H1 (cell line): ENCODE data around the gene KLKB1. TPM values are rescaled to one million over a fixed set of nuclear protein-coding genes. Genes with fewer than 3 reads are reported as not detected.

ENCODE experiments used
- CTCF ChIA-PET: fragments of 300-600 bp; sonication (Branson Sonifier 250); formaldehyde crosslinking; loops from one replicate; lab custom pipeline; 2021; ENCODE audit not compliant: partially characterized antibody; lab: Charles Lee
- POLR2A ChIA-PET: fragments of 300-600 bp; sonication (Branson Sonifier 250); formaldehyde crosslinking; loops from one replicate; lab custom pipeline; 2021; ENCODE audit warnings: inconsistent platforms; ENCODE audit not compliant: partially characterized antibody; lab: Charles Lee
- DNase-seq, 2 experiments: peaks; one replicate each; pipeline versions ENCODE4 v3.0.0 to v3.0.0-alpha.2; 2010 to 2022; ENCODE audit warnings: low spot score in 2 of 2, low read depth in 1 of 2, mixed read lengths in 1 of 2
- FAIRE-seq: peaks from 2 replicates; lab custom pipeline; 2011; peaks lifted over from hg19 to GRCh38; lab: Jason Lieb, UNC
- H2AFZ ChIP-seq: 2 replicates; pipeline ENCODE4 v1.8.1; 2012; ENCODE audit warnings: low read length, inconsistent platforms
- H2AK5ac ChIP-seq: 2 replicates; pipeline ENCODE4 v1.6.1; 2013; ENCODE audit warnings: low read depth, low read length
- H2BK120ac ChIP-seq: replicated peaks from 2 replicates; pipeline ENCODE3; 2013; ENCODE audit warnings: low read depth, low read length, inconsistent platforms
- H2BK12ac ChIP-seq: 2 replicates; pipeline ENCODE4 v1.6.1; 2013; ENCODE audit warnings: low read depth, low read length
- H2BK15ac ChIP-seq: 2 replicates; pipeline ENCODE4 v1.6.1; 2013; ENCODE audit warnings: low read length
- H2BK20ac ChIP-seq: 2 replicates; pipeline ENCODE4 v1.6.1; 2013; ENCODE audit warnings: low read length
- H2BK5ac ChIP-seq: 2 replicates; pipeline ENCODE4 v1.6.1; 2013; ENCODE audit warnings: low read depth, low read length
- H3K14ac ChIP-seq: 2 replicates; pipeline ENCODE4 v1.6.1; 2013; ENCODE audit warnings: inconsistent platforms; ENCODE audit not compliant: insufficient read length
- H3K18ac ChIP-seq: 2 replicates; pipeline ENCODE4 v1.6.1; 2013; ENCODE audit warnings: low read length; ENCODE audit errors: extremely low read depth
- H3K23ac ChIP-seq: 2 replicates; pipeline ENCODE4 v1.6.1; 2013; ENCODE audit warnings: inconsistent platforms; ENCODE audit not compliant: insufficient read length
- H3K23me2 ChIP-seq: 2 replicates; pipeline ENCODE4 v1.6.1; 2013; ENCODE audit warnings: low read depth, low read length
- H3K27ac ChIP-seq: 2 replicates; pipeline ENCODE4 v1.6.1; 2011; ENCODE audit warnings: low read depth, low read length, inconsistent platforms
- H3K27me3 ChIP-seq, 4 experiments: replicated peaks in 1 of 4; 1 replicate in 1 of 4; 2 replicates in 3 of 4; pipeline versions ENCODE4 v1.6.1 to v1.8.1; 2011 to 2013; ENCODE audit warnings: low read length in 3 of 4, mild to moderate bottlenecking in 3 of 4, inconsistent platforms in 2 of 4, mixed read lengths in 2 of 4, moderate library complexity in 1 of 4; ENCODE audit not compliant: control insufficient read depth in 3 of 4, insufficient read depth in 3 of 4; ENCODE audit errors: extremely low read depth in 1 of 4
- H3K36me3 ChIP-seq, 4 experiments: 2 replicates each; pipeline versions ENCODE4 v1.6.1 to v1.8.1; 2011 to 2013; ENCODE audit warnings: mild to moderate bottlenecking in 4 of 4, low read length in 3 of 4, moderate library complexity in 2 of 4, control low read depth in 1 of 4, inconsistent platforms in 1 of 4; ENCODE audit not compliant: insufficient read depth in 4 of 4, control insufficient read depth in 2 of 4
- H3K4ac ChIP-seq: replicated peaks from 2 replicates; pipeline ENCODE3; 2013; ENCODE audit warnings: low read length, low read depth, mixed read lengths, inconsistent platforms; ENCODE audit not compliant: insufficient read length
- H3K4me1 ChIP-seq, 4 experiments: replicated peaks in 1 of 4; 1 replicate in 1 of 4; 2 replicates in 3 of 4; pipeline versions ENCODE4 v1.6.1 to v1.8.1; 2011 to 2013; ENCODE audit warnings: low read length in 3 of 4, inconsistent platforms in 2 of 4, mixed read lengths in 1 of 4; ENCODE audit not compliant: insufficient read depth in 4 of 4, control insufficient read depth in 3 of 4
- H3K4me2 ChIP-seq, 2 experiments: 2 replicates each; pipeline versions ENCODE4 v1.6.1 to v1.8.1; 2011 to 2013; ENCODE audit warnings: low read depth in 2 of 2, low read length in 2 of 2, control low read depth in 1 of 2, inconsistent platforms in 1 of 2, mild to moderate bottlenecking in 1 of 2; ENCODE audit not compliant: insufficient read depth in 1 of 2
- H3K4me3 ChIP-seq, 4 experiments: fragments of 200-600, 300-600 bp in 1 of 4; sonication (generic), shearing (Covaris generic), sonication (Bioruptor Twin) in 1 of 4; 2 replicates each; pipeline versions ENCODE4 v1.5.1 to v1.8.1; 2011 to 2016; ENCODE audit warnings: low read length in 4 of 4, low read depth in 3 of 4, control low read depth in 2 of 4, inconsistent platforms in 2 of 4, mild to moderate bottlenecking in 2 of 4, mixed read lengths in 1 of 4, moderate library complexity in 1 of 4; ENCODE audit not compliant: insufficient read depth in 2 of 4; ENCODE audit errors: extremely low read depth in 1 of 4
- H3K56ac ChIP-seq: replicated peaks from 2 replicates; pipeline ENCODE3; 2013; ENCODE audit warnings: low read depth, mild to moderate bottlenecking, mixed read lengths, low read length, inconsistent platforms; ENCODE audit not compliant: insufficient read length
- H3K79me1 ChIP-seq: 2 replicates; pipeline ENCODE4 v1.6.1; 2013; ENCODE audit warnings: low read depth, low read length, control low read depth
- H3K79me2 ChIP-seq, 2 experiments: 2 replicates each; pipeline versions ENCODE4 v1.6.1 to v1.8.1; 2012 to 2013; ENCODE audit warnings: low read length in 2 of 2, mild to moderate bottlenecking in 2 of 2, inconsistent platforms in 1 of 2; ENCODE audit not compliant: insufficient read depth in 2 of 2, control insufficient read depth in 1 of 2
- H3K9ac ChIP-seq, 4 experiments: replicated peaks in 1 of 4; 1 replicate in 1 of 4; 2 replicates in 3 of 4; pipeline versions ENCODE4 v1.6.1 to v1.8.1; 2011 to 2013; ENCODE audit warnings: low read depth in 3 of 4, low read length in 3 of 4, control low read depth in 2 of 4, mild to moderate bottlenecking in 2 of 4, moderate library complexity in 2 of 4, inconsistent platforms in 1 of 4; ENCODE audit errors: extremely low read depth in 1 of 4
- H3K9me3 ChIP-seq, 2 experiments: 2 replicates each; pipeline versions ENCODE4 v1.6.1 to v1.8.1; 2012 to 2013; ENCODE audit warnings: mild to moderate bottlenecking in 2 of 2, moderate library complexity in 2 of 2, control low read depth in 1 of 2, inconsistent platforms in 1 of 2, low read depth in 1 of 2, low read length in 1 of 2, mixed read lengths in 1 of 2; ENCODE audit not compliant: insufficient read depth in 2 of 2
- H4K20me1 ChIP-seq, 2 experiments: replicated peaks in 1 of 2; 2 replicates each; pipeline versions ENCODE3 to v1.8.1; 2011 to 2013; ENCODE audit warnings: inconsistent platforms in 2 of 2, low read length in 2 of 2, mild to moderate bottlenecking in 1 of 2; ENCODE audit not compliant: insufficient read depth in 2 of 2, control insufficient read depth in 1 of 2
- H4K5ac ChIP-seq: 2 replicates; pipeline ENCODE4 v1.6.1; 2013; ENCODE audit warnings: low read length, low read depth, mixed read lengths, inconsistent platforms; ENCODE audit not compliant: insufficient read length
- H4K8ac ChIP-seq: 2 replicates; pipeline ENCODE4 v1.8.0; 2013; ENCODE audit warnings: mild to moderate bottlenecking, moderate library complexity, low read length, inconsistent platforms; ENCODE audit not compliant: insufficient read depth; ENCODE audit errors: extremely low read depth
- H4K91ac ChIP-seq: replicated peaks from 2 replicates; pipeline ENCODE3; 2013; ENCODE audit warnings: low read length, mixed read lengths, inconsistent platforms; ENCODE audit not compliant: insufficient read length
- BCL11A ChIP-seq, 2 experiments: IDR thresholded peaks; one replicate each; pipeline ENCODE4 v1.6.1; 2011; ENCODE audit warnings: low read depth in 2 of 2, low read length in 2 of 2, mild to moderate bottlenecking in 2 of 2
- EP300 ChIP-seq, 2 experiments: IDR thresholded peaks; 1 replicate in 1 of 2; 2 replicates in 1 of 2; pipeline ENCODE4 v1.6.1; 2011 to 2012; ENCODE audit warnings: low read depth in 2 of 2, low read length in 2 of 2, mild to moderate bottlenecking in 2 of 2, borderline replicate concordance in 1 of 2, inconsistent platforms in 1 of 2, moderate library complexity in 1 of 2
- JUND ChIP-seq: IDR thresholded peaks from 2 replicates; pipeline ENCODE4 v1.6.1; 2011; ENCODE audit warnings: mild to moderate bottlenecking, improper control_type of control experiment, low read length
- NANOG ChIP-seq: IDR thresholded peaks from 2 replicates; pipeline ENCODE4 v1.6.1; 2011; ENCODE audit warnings: low read length, low read depth, mild to moderate bottlenecking, inconsistent platforms; ENCODE audit not compliant: insufficient read depth, poor library complexity, severe bottlenecking
- RFX5 ChIP-seq: IDR thresholded peaks from 2 replicates; pipeline ENCODE4 v1.6.1; 2011; ENCODE audit warnings: low read depth, low read length, improper control_type of control experiment, borderline replicate concordance
- RNF2 ChIP-seq: fragments of 200-900, 300-1000 bp; sonication (generic); IDR thresholded peaks from 2 replicates; pipeline ENCODE4 v1.7.1; 2016; ENCODE audit warnings: borderline replicate concordance, low read depth, mild to moderate bottlenecking, antibody characterized with exemption, low read length; ENCODE audit not compliant: poor library complexity, severe bottlenecking; ENCODE audit errors: missing control alignments
- SIN3A ChIP-seq, 2 experiments: IDR thresholded peaks in 1 of 2; conservative IDR thresholded peaks in 1 of 2; 2 replicates each; pipeline ENCODE4 v1.6.1; 2011 to 2012; ENCODE audit warnings: low read length in 2 of 2, improper control_type of control experiment in 1 of 2, low read depth in 1 of 2, mild to moderate bottlenecking in 1 of 2
- SIX5 ChIP-seq: IDR thresholded peaks from 2 replicates; pipeline ENCODE4 v1.6.1; 2011; ENCODE audit warnings: mild to moderate bottlenecking, low read depth, low read length
- SP1 ChIP-seq: IDR thresholded peaks from 2 replicates; pipeline ENCODE4 v1.6.1; 2011; ENCODE audit warnings: low read depth, low read length
- WGBS, 2 experiments: shearing (Covaris generic) in 1 of 2; methylation state at CpG; one replicate each; pipeline versions ENCODE4 v1.1.6 to v1.1.7; 2013 to 2015; ENCODE audit warnings: low lambda C conversion rate in 2 of 2, mixed read lengths in 2 of 2, inconsistent platforms in 1 of 2, low coverage in 1 of 2, missing lambda C conversion rate in 1 of 2; ENCODE audit not compliant: insufficient replicate concordance in 2 of 2, insufficient coverage in 1 of 2, insufficient read length in 1 of 2; ENCODE audit errors: extremely low coverage in 1 of 2, missing lambda C conversion rate in 1 of 2; 5-methylcytosine and 5-hydroxymethylcytosine counted together
- polyA plus RNA-seq, 7 experiments: library from polyadenylated mRNA; depleted of rRNA in 3 of 7; stranded (reverse) in 5 of 7; unstranded in 2 of 7; fragments of >200 nt in 5 of 7; fragments of 200-250 nt in 2 of 7; gene quantifications; 1 replicate in 5 of 7; 2 replicates in 1 of 7; 4 replicates in 1 of 7; pipeline versions ENCODE4 v1.2.1 to v1.2.3, GENCODE V29; 2011 to 2013; ENCODE audit warnings: missing spikeins in 2 of 7, mixed read lengths in 2 of 7
- total RNA-seq: library from RNA; stranded (reverse); fragmentation: NEBNext Ultra II Directional; extraction: Animal tissue kit (Norgen Biotek cat#: 25700); gene quantifications from 2 replicates; pipeline ENCODE4 v1.2.1, GENCODE V29; 2021

KLKB1 gene
- total and polyA plus RNA-seq, 2 of the 8 experiments (the other 6 are each of a cell fraction or from before 2014, with no cell fraction given), result 12.0 to 20.9 TPM

GRCh38 chr4:186248643-186249042 lies 21.3 kb downstream of the KLKB1 start:
- H3K27ac ChIP-seq, result no peak overlapping the region
- WGBS, 2 experiments, result 5% methylated on average over 1 of the region's 1 CpG; no CpG with 5 or more reads in 1 of the 2 experiments
- FAIRE-seq, result peak; percentile 87
- TF ChIP-seq RFX5 (no peak), NANOG (peak; percentile 55), RNF2 (no peak), JUND (peak; percentile 4; the same call in 1 of the 2 replicates), SIX5 (no peak), SP1 (peak; percentile 79), BCL11A (IDR thresholded peaks at IDR 0.05; ENCODE audit: low read depth in 2 of 2, low read length in 2 of 2) (peak in 1 of 2 experiments; percentile 90), SIN3A (conservative IDR thresholded peaks at IDR 0.05 in 1 of 2, IDR thresholded peaks at IDR 0.05 in 1 of 2; ENCODE audit: low read depth in 1 of 2, low read length in 2 of 2) (no peak), EP300 (IDR thresholded peaks at IDR 0.05; ENCODE audit: borderline replicate concordance in 1 of 2, low read depth in 2 of 2, low read length in 2 of 2) (peak in 1 of 2 experiments; percentile 87; a peak in 1 of 3 replicates)

More at GRCh38 chr4:186248643-186249042, 21.3 kb downstream of the KLKB1 start:
- peak overlapping the region in 2 of 4 experiments; percentile 0 to 45; a peak in 2 of 8 replicates for H3K4me3 ChIP-seq
- peak overlapping the region in 1 of 4 experiments; percentile 34; a peak in 1 of 7 replicates for H3K9ac ChIP-seq
- no peak overlapping the region for H3K56ac ChIP-seq
- H4K8ac ChIP-seq, result no peak overlapping the region
- H2BK20ac ChIP-seq, result no peak overlapping the region
- H4K5ac ChIP-seq, result peak overlapping the region; percentile 91
- no peak overlapping the region for H3K4ac ChIP-seq
- H4K91ac ChIP-seq, result no peak overlapping the region
- ChIA-PET CTCF (no interaction called here), POLR2A (interaction anchor here (1.5 to 5.8 kb wide), 6 partner anchors 12 to 169 kb away, joined by 3 to 37 read pairs (median 8); partner anchors contain the start of genes CYP4V2 and F11)
- peaks cover 0 to 3% of the 10 kb centered on the region in 2 experiments for H4K20me1 ChIP-seq
- H3K23me2 ChIP-seq, result peaks cover 6% of the 10 kb centered on the region; the same call in 1 of the 2 replicates
- no peaks in the 10 kb centered on the region for H3K27me3 ChIP-seq
- H2BK120ac ChIP-seq, result no peak overlapping the region
- no peaks in the 10 kb centered on the region; a peak in 1 of 4 replicates for H3K9me3 ChIP-seq
- no peak overlapping the region for H2BK12ac ChIP-seq
- H3K79me1 ChIP-seq, result no peaks in the 10 kb centered on the region
- no peak for DNase-seq
- H3K4me1 ChIP-seq, result peaks cover 7 to 26% (median 22%) of the 10 kb centered on the region in 4 experiments; a peak in 6 of 7 replicates
- no peak overlapping the region for H3K18ac ChIP-seq
- H2BK5ac ChIP-seq, result 0 out of 2 replicates have a peak overlapping the region, but pooled peaks have one; percentile 73
- H3K79me2 ChIP-seq, result peaks cover 4 to 37% of the 10 kb centered on the region in 2 experiments; a peak in 3 of 4 replicates
- no peak overlapping the region for H2BK15ac ChIP-seq
- H3K36me3 ChIP-seq, result peaks cover 2 to 30% (median 18%) of the 10 kb centered on the region in 4 experiments; a peak in 5 of 8 replicates
- H2AK5ac ChIP-seq, result no peak overlapping the region
- H2AFZ ChIP-seq, result no peak overlapping the region
- H3K4me2 ChIP-seq, result peak overlapping the region; percentile 65 to 95; a peak in 3 of 4 replicates
- no peak overlapping the region for H3K14ac ChIP-seq
- no peak overlapping the region for H3K23ac ChIP-seq
